Renal cortical epithelial cell (primary cell): Measurements from ENCODE around the gene SH3GLB2. TPM values are rescaled to one million over a fixed set of nuclear protein-coding genes. Genes with fewer than 3 reads are reported as not detected.
"Not testable (repeated sequence)": the region's sequence is repeated elsewhere in the genome, so short reads cannot be mapped to it uniquely, and the experiment has no call there.

Experiments used
- DNase-seq: peaks from one replicate; pipeline ENCODE4 v3.0.0-alpha.2; 2011; ENCODE audit warnings: low read depth
- total RNA-seq: library from RNA; depleted of rRNA; stranded (reverse); fragments of >200 nt; gene quantifications from 2 replicates; pipeline ENCODE4 v1.2.3, GENCODE V29; 2014

SH3GLB2 gene
- total RNA-seq, 1 donor from 2014 or later: 67.5 TPM

DNA sequence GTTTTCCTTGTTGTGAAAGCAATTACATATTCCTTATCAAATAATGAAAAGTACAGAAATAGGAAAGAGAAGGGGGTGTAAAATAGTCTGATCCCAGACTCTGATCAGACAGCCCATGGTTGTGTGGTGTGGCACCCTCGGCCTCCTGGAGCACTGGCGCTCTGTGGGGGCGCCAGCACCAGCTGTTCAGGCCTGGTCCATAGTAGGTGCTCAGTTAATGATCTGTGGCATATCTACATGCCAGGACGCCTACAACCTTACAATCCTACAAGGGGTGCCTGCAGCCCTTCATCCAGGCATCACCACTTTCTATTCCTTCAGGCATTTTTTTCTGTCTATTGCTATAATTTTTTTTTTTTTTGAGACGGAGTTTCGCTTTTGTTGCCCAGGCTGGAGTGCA is 24.9 kb upstream of the SH3GLB2 start:
- no peak for DNase-seq

GRCh38 chr9:129052592-129052991 is 24.5 kb upstream of the SH3GLB2 start:
- peak; percentile 47 for DNase-seq

- DNase-seq: no peak
These were observed 13.9 kb upstream of the SH3GLB2 start for GRCh38 chr9:129042016-129042415.

DNA sequence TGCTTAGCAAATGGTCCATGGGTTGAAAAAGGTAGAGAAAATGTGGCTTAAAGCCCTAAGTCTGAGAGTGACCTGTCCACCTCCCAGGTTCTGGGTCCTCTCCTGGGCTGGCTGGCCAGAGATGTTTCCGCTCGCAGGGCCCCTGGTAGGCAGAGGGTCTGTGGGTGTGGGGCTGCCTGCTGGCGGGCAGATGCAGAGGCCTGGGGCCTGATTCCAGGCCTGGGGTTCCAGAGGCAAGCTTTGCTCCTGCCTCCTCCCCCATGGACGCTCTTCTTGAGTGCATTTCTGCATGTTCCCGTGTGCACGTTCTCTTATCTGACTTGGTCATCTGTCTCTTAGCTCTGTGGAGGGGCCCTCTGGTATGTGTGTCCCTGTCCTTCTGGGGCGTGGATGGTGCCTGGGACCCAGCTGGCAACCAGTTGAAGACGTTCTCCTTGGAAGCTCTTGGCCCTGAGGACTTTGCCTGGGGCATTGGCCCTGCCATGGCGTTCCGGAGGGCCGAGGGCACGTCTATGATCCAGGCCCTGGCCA is 12.0 kb upstream of the SH3GLB2 start:
- no peak for DNase-seq

DNA sequence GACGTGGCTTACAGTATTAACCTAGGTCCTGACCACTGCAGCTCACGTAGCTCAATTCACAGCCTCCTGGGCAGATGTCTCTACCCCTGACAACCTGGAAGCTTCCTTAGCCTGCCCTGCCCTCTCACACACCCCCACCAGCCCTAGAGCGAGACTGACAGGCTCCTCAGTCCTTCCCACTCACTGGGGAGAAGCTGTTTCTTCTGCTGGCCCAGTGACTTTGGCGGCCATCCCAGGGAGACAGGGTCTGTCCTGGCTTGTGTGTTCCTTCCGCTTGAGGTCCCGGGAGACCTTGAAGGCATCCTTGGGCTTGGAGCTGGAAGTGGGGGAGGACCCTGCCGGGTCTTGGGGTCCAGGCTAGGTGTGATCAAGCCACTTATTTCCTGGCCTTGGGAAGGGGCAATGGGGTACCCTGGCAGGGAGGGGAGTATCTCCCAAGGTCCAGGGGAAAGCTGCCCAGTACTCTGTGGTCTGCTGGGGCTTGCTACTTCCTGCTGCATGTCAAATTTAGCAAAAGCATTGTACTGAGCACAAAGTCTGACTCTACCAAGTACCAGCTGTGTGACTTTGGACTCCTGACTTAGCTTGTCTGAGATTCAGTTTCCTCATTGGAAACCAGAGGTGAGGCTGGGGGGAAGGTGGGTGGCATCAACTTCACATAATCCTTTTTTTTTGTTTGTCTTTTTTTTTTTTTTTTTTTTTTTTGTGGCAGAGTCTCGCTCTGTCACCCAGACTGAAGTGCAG is 10.2 kb upstream of the SH3GLB2 start:
- DNase-seq: no peak

- no peak for DNase-seq
These were observed 9.6 kb upstream of the SH3GLB2 start for GRCh38 chr9:129037767-129038098.

GRCh38 chr9:129036923-129037766 is 9.0 kb upstream of the SH3GLB2 start:
- DNase-seq: no peak

- DNase-seq: peak; percentile 98
These were observed 8.3 kb upstream of the SH3GLB2 start, which contains the start of gene MIGA2 for GRCh38 chr9:129036241-129036922. TSS of gene MIGA2 (plus strand) at chr9:129036626. CDS start at chr9:129040595, 3,969 bp downstream.

- not testable (repeated sequence) for DNase-seq
These were observed 7.7 kb upstream of the SH3GLB2 start for GRCh38 chr9:129035838-129036237.

DNA sequence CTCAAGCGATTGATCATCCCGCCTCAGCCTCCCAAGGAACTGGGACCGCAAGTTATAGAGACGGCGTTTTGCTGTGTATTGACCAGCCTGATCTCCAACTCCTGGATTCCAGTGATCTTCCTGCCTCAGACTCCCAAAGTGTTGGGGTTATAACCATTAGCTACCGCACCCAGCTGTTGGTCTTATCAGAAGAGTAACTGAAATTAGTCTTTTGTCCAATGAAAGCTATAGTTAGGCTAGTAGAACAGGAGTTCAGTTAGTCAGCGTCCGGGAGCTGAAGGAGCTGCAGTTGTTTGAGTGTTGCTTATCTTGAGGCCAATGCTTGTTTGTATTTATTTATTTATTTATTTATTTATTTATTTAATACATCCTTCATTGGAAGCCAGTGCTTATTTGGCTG is 5.1 kb upstream of the SH3GLB2 start:
- no peak for DNase-seq

- no peak for DNase-seq
These were observed 4.5 kb upstream of the SH3GLB2 start for GRCh38 chr9:129032541-129033159.

DNA sequence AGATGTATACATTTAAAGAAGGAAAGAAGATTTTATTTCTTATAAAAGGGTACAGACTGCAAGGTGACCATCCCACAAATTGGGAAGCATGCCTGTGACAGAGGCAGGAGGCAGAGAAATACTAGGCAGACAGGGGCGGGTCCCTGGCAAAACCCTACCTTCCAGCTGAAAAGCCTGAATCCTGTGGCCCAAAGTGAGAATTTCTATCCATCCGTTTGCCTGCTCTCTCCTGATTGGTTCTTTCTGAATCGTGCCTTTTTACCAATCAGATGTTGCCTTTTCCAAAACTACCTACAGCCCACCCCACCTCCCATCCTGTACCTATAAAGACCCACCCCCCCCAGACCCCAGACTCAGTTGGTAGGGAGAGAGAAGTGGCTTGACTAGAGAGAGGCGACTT is 3.4 kb upstream of the SH3GLB2 start:
- no peak for DNase-seq

GRCh38 chr9:129030191-129030590 is 2.1 kb upstream of the SH3GLB2 start:
- DNase-seq: no peak

DNA sequence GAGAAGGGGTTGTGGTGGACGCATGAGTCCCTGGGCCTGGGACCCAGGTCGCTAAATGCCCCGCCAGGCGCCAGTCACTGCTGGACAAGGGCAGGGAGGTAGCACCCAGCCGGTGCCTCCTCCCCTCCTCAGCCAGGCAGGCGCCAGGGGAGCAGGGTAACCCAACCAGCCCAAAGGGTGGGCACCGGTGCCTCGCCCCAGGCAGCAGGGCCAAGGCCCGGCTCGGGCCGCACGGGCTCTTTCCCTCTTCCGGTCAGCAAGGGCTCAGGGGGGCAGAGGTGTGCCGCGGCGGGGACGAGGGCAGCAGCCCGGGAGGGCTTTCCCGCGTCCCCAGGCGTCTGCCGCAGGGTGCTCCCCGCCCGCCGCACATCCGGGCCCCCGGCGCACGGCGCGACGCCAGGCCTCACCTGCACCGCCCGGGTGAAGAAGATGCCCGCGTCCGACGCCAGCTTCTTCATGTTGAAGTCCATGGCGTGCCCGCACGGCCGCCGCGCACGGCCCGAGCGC is 393 bp downstream of the SH3GLB2 start:
- no peak for DNase-seq

- DNase-seq: no peak
These were observed 877 bp downstream of the SH3GLB2 start for GRCh38 chr9:129027224-129027684.

GRCh38 chr9:129026442-129027223 is 1.5 kb downstream of the SH3GLB2 start:
- DNase-seq: peak; percentile 14

GRCh38 chr9:129023908-129024233 is 4.3 kb downstream of the SH3GLB2 start:
- DNase-seq: no peak

GRCh38 chr9:129023036-129023907 is 4.9 kb downstream of the SH3GLB2 start:
- peak; percentile 43 for DNase-seq

DNA sequence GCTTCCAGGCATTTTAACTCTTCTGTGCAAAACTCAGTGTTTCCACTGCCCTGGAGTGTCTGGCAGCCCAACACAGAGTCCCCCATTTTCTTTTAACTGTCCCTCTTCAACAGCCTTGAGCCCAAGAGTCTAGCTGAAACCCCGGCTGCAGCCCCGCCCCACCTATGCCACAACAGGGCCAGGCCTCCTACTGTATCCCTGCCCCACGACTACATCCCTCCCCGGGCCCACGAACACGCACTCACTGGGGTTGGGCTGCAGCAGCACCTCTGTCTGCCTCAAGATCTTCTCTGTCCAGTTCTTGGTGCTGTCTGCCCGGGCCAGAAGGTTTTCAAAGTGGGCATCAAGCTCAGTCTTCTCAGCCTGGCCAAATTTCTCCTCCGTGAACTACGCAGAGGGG is 6.1 kb downstream of the SH3GLB2 start:
- DNase-seq: no peak

DNA sequence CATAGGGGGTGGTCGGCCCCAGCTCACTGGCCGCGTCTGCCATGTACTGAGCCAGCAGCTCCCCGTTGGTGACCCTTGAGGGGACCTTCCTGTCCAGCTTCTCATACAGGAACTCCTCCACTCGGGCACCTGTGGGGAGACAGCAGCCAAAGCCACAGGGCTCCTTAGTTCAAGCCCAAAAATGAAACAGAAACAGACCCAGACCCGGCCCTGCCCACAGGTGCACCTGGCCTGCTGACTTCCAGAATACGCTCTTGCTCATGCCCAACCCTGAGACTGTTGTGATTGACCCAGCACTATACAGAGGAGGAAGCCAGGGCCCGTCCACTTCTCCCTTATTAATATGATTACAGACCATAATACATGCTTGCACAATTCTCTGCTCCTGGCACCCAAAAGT is 7.0 kb downstream of the SH3GLB2 start:
- no peak for DNase-seq
